HG02852 (cell line): Measurements from ENCODE around the gene MCC.

ENCODE experiments used
- ATAC-seq: cut with Tn5 transposase; IDR thresholded peaks from one replicate; pipeline ENCODE4 v1.9.1; 2021; ENCODE audit warnings: mild to moderate bottlenecking, moderate library complexity; ENCODE audit not compliant: unreplicated experiment

Gene MCC

GRCh38 chr5:113253037-113253436 is 235.2 kb downstream of the MCC start:
- no peak for ATAC-seq

- no peak for ATAC-seq
Measured at GRCh38 chr5:113252066-113252465, 236.2 kb downstream of the MCC start.

DNA sequence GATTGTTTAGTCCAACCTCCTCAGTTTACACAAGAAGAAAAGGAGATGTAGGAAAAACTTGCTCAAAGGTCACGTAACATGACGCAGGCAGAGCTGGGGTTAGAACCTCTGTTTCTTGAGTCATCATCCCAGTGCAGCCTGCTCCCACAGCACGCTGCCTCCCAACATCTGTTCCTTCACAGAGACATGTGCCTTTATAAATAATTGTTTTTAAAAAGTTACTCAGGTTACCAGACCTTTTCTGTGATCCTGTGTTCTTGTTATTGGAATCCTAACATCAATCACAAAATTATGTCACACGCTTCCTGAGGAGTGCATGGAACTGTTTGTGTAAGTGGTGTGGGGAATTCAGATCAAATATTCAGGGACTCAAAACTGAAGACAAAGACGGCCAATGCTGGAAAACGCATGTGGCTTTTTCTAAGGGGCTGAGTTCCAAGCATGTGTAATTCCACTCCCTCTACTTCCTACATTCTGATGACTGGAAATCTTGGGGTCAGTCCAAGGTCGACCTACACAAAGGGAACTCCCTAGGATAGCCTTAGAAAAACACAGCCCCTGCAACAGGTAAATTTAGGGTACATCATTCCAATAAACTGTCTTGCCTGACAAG is 237.8 kb downstream of the MCC start:
- ATAC-seq: no peak

DNA sequence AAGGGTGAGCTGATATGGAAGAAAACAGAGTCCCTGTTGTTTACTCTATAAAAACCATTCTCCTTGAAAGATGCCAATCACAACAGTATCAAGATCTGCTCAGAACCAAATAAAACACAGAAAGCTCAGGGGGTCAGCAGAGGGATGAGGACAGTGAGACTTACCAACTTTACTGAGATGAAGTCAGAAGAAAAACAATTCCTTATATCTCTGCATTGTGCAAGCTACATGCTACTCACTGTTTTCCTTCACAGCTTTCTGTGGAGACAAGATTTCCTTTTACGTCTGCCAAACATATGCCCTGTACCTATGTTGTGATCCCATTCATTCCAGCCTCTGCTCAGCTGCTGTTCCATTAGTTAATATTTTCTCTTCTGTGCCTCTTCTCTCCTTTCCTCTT is 239.0 kb downstream of the MCC start:
- ATAC-seq: no peak

DNA sequence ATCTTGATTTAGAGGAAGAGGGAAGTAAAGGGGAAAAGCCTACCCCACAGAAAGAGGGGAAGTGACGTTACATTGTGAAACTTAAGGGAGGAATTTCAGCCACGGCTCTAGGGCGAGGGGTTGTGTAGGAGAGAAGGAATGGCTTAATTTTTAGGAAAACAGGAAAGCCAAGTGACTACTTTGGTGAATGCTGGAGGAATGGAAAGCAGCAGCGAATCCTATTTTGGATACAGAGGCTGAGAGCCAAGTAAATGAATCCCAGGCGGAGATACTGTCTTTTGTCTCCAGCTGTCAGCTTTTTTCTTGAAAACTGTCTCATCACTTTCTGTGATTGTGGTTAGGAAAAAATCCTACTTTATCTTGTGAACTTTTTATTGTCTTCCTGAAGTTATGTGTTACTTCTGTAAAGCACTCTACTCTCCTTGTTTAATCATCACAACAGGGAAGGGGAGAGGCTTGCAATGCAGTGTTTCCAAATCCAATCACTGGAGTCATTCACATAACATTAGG is 241.8 kb downstream of the MCC start:
- no peak for ATAC-seq

- peak; percentile 54 for ATAC-seq
Measured at GRCh38 chr5:113245427-113246225, 242.6 kb downstream of the MCC start.

DNA sequence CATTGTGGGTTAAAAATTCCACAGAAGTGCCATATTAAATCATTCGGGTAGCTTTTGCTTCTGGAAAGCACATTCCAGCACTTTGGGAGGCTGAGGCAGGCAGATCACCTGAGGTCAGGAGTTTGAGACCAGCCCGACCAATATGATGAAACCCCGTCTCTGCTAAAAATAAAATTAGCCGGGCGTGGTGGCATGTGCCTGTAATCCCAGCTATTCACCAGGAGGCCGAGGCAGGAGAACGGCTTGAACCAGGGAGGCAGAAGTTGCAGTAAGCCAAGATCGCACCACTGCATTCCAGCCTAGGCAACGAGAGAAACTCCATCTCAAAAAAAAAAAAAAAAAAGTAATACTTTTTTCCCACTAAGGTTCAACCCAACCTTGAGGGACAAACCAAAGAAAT is 243.3 kb downstream of the MCC start:
- ATAC-seq: no peak

DNA sequence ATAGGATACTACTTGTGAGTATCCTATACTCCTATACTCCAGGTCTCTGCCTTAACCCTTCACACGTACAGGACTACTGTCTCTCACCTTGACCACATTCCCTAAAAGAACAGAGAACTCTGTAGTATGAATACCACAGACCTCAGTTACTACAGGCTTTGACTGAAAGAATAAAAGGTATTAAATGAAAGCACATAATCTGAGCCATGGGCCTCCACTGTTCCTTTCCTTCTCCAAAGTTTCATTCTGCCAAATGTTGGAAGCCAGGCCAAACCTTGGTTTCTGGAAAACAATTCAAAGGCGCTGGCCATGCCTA is 244.9 kb downstream of the MCC start:
- ATAC-seq: no peak

DNA sequence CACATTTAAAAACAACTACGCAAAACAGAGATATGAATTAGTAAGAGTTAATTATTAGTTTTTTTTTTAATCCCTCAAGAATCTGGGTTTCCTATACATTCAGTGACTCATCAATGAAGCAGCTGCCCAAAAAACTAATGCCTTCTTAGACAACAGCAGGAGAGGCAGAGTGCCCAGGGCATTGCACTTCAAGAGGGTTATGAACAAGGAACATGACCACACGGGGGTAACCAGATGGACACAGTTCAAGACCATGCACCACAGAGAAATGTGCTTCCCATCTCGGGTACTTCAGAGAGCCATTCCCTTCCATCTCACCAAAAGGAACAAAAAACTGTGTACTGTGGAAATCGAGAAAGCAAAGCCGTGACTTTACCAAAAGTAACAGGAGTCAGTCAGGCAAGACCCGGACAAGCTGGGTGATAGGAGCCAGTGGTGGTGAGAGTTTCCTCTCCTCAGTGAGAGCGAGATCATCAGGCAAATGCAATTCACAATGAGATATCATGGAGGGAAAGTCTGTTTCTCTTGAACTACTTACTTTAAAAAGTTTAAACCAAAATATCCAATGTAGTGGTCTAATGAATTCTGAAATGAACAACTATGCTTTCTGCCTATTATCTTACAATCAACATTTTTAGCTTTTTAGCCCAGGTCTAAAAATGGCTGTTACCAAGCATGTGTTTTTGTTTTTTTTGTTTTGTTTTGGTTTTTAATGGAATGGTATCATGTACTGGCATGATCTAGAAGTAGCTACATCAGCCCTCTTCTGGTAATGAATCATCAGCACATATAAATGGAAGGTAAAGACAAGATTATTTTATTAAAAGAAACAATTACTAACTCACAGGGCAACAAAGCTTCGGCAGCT is 245.5 kb downstream of the MCC start:
- no peak for ATAC-seq

DNA sequence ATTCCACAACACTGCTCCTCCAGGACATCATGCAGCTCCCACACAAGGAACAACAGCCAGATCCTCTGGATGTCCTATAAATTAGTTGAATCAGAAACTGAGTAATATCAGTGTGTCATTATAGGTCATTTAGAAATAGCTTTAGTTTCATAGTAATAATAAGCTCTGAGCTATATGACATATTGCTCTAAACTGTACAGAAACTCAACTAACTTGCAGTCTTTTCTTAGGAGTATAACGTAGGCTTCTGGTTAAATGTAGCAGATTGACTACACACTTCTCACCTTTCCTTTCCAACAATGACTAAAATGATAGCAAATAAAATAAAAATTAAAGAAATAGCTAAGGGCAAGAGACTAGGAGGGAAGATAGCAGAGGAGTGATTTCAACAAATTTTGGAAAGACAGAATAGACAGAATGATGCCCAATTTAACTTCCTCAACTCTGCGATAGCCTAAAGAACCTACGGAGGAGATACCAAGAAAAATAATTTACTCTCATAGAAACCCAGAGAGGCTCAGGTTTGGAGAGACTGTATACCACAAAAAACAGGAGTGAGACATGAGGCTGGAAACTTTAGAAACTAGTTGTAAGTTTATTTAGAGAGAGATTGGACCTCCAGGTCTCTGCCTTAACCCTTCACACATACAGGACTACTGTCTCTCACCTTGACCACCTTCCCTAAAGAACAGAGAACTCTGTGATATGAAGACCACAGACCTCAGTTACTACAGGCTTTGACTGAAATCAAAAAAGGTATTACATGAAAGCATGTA is 247.1 kb downstream of the MCC start:
- ATAC-seq: no peak

- ATAC-seq: no peak
Measured at GRCh38 chr5:113240032-113240431, 248.2 kb downstream of the MCC start.

- no peak for ATAC-seq
Measured at GRCh38 chr5:113237893-113238292, 250.4 kb downstream of the MCC start.

DNA sequence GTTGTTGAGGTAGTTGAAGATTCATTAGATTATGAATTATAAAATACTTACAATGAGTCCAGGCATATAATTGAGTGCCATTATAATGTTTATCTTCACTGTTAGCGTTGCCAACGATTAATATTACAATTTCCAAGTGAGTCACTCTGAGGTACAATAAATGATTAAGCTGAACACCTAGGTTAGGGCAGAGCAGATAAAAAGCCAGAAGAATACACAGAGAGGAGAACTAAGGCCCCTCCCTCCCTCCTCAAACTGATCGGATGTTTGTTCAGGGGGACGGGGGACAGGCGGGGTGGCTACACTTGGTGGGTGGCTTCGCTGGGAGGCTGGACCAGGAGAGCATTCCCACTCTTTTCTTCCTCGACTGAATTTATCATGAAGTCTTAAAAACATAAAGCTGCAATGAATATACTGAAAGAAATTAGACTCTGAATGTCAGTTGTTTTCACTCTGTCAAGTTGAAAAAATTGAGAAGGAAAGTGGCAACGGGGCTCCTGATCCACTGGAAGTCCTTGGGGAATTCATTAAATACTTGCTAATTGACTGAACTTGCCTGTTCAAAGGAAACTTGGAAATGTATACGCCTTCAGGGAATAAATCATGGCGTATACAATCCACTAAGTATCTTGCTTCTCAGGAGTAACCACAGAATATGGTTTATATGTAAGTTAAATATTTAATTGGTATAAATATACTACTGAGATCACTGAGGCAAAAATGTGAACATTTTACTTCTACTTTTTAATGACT is 251.5 kb downstream of the MCC start:
- ATAC-seq: no peak

GRCh38 chr5:113235884-113236283 is 252.4 kb downstream of the MCC start:
- no peak for ATAC-seq

DNA sequence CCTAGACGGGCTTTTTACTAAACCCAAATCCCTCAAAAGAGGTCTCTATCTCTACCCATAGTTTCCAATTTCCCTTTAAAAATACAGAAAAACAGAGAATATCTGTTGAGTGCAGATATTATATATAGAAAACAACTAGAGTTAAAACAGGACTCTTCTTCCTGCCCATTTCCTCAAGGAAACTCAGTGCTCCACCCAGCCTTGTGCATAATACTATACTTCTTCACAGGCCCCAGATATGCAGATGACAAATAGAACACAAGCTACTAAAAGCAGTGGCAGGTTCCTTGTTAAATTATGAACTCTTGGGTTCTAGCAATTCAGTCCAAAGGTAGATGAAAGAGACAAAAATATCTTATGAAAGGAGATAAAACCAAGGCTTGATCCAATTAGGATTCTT is 253.7 kb downstream of the MCC start:
- no peak for ATAC-seq

GRCh38 chr5:113233606-113234005 is 254.6 kb downstream of the MCC start:
- ATAC-seq: no peak

DNA sequence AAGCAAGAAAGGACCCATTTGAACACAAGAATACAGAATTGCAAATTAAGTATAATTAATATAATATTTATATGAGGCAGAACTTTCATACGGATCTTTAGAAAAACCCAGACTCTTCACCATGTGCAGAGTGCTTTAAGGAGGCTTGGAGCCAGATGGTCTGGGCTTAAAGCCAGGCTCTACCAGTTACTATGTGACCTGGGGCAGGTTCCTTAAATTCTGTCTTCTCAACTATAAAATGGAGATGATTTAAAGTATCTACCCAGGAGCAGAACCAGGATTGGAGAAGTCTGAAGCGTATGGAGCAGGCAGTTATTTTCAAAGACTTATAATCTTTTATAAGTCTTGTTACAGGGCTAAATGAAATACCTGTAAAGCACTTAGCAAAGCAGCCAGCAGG is 255.6 kb downstream of the MCC start:
- ATAC-seq: no peak

- ATAC-seq: no peak
Measured at GRCh38 chr5:113232221-113232620, 256.0 kb downstream of the MCC start.

GRCh38 chr5:113231653-113232000 is 256.6 kb downstream of the MCC start:
- ATAC-seq: no peak
